GM23338 (cell line): ENCODE results near the gene MAP2K5. TPM values are rescaled to one million over a fixed set of nuclear protein-coding genes. Genes with fewer than 3 reads are reported as not detected.

Source experiments
- ATAC-seq: fragments of 200-7000 bp; cut with Tn5 transposase; 3 replicates; pipeline ENCODE4 v1.9.1; 2020
- DNase-seq: peaks from one replicate; pipeline ENCODE4 v3.0.0-alpha.2; 2015; ENCODE audit warnings: low spot score
- H2AFZ ChIP-seq: fragments of 200-600 bp; sonication (generic); 2 replicates; pipeline ENCODE4 v1.8.0; 2016; ENCODE audit warnings: antibody characterized with exemption, mild to moderate bottlenecking, moderate library complexity
- H3F3A ChIP-seq: fragments of 200-600 bp; sonication (generic); replicated peaks from 2 replicates; pipeline ENCODE4 v1.8.0; 2017; ENCODE audit warnings: antibody characterized with exemption, mixed run types, low read depth
- H3K27ac ChIP-seq: fragments of 200-600 bp; sonication (generic); 2 replicates; pipeline ENCODE4 v1.6.1; 2016; ENCODE audit warnings: low read depth
- H3K27me3 ChIP-seq: fragments of 200-600 bp; sonication (generic); 2 replicates; pipeline ENCODE4 v1.8.0; 2016; ENCODE audit warnings: mild to moderate bottlenecking, mixed run types, moderate library complexity; ENCODE audit not compliant: insufficient read depth
- H3K36me3 ChIP-seq: fragments of 200-600 bp; sonication (generic); 2 replicates; pipeline ENCODE4 v1.8.0; 2016; ENCODE audit warnings: mild to moderate bottlenecking; ENCODE audit not compliant: insufficient read depth
- H3K4me1 ChIP-seq: fragments of 200-600 bp; sonication (generic); 2 replicates; pipeline ENCODE4 v1.8.0; 2016; ENCODE audit warnings: mild to moderate bottlenecking, moderate library complexity; ENCODE audit not compliant: insufficient read depth
- H3K4me2 ChIP-seq: fragments of 200-600 bp; sonication (generic); 2 replicates; pipeline ENCODE4 v1.7.1; 2017; ENCODE audit warnings: mixed run types
- H3K4me3 ChIP-seq: fragments of 200-600 bp; sonication (generic); 2 replicates; pipeline ENCODE4 v1.6.1; 2016; ENCODE audit warnings: mixed run types
- H3K79me2 ChIP-seq: fragments of 200-600 bp; sonication (generic); replicated peaks from 2 replicates; pipeline ENCODE4 v1.8.0; 2017; ENCODE audit warnings: mild to moderate bottlenecking; ENCODE audit not compliant: insufficient read depth
- H3K9me2 ChIP-seq: fragments of 200-600 bp; sonication (generic); 2 replicates; pipeline ENCODE4 v1.8.0; 2017; ENCODE audit not compliant: insufficient read depth
- H4K20me1 ChIP-seq: fragments of 200-600 bp; sonication (generic); replicated peaks from 2 replicates; pipeline ENCODE4 v1.8.0; 2017; ENCODE audit warnings: mild to moderate bottlenecking; ENCODE audit not compliant: insufficient read depth
- H3K27ac Mint-ChIP-seq: 2 replicates; pipeline ENCODE4 v1.8.0; 2020; ENCODE audit warnings: inconsistent platforms, mild to moderate bottlenecking, moderate library complexity, mixed read lengths
- H3K27me3 Mint-ChIP-seq: 3 replicates; pipeline ENCODE4 v1.8.0; 2022; ENCODE audit warnings: low read depth, mild to moderate bottlenecking, moderate library complexity, mixed read lengths, inconsistent platforms; ENCODE audit not compliant: insufficient read depth, poor library complexity
- H3K36me3 Mint-ChIP-seq: 3 replicates; pipeline ENCODE4 v1.8.0; 2021; ENCODE audit warnings: low read depth, mild to moderate bottlenecking, inconsistent platforms, moderate library complexity, mixed read lengths
- H3K4me1 Mint-ChIP-seq: 3 replicates; pipeline ENCODE4 v1.8.0; 2020; ENCODE audit warnings: mild to moderate bottlenecking, inconsistent platforms, mixed read lengths
- H3K4me3 Mint-ChIP-seq: 3 replicates; pipeline ENCODE4 v1.8.0; 2021; ENCODE audit warnings: moderate library complexity, mild to moderate bottlenecking, inconsistent platforms, mixed read lengths
- H3K9me3 Mint-ChIP-seq: 3 replicates; pipeline ENCODE4 v1.8.0; 2020; ENCODE audit warnings: moderate library complexity, mild to moderate bottlenecking, inconsistent platforms, mixed read lengths
- CREB1 ChIP-seq: fragments of 250-450 bp; sonication (Bioruptor Pico); IDR thresholded peaks from 2 replicates; pipeline ENCODE4 v1.5.0; 2020; ENCODE audit warnings: low read depth, mild to moderate bottlenecking, moderate library complexity
- CTCF ChIP-seq, 2 experiments: fragments of 200-600 bp in 1 of 2; sonication (generic) in 1 of 2; conservative IDR thresholded peaks; 2 replicates each; pipeline versions ENCODE4 v1.5.1 to v1.6.1; 2016 to 2017; ENCODE audit warnings: antibody characterized with exemption in 2 of 2, low read depth in 2 of 2, mild to moderate bottlenecking in 2 of 2, moderate library complexity in 1 of 2
- EZH2 ChIP-seq: fragments of 200-600 bp; sonication (generic); IDR thresholded peaks from one replicate; pipeline ENCODE4 v1.8.0; 2017; ENCODE audit warnings: antibody characterized with exemption, mild to moderate bottlenecking, low read depth; ENCODE audit not compliant: unreplicated experiment
- EZH2phosphoT487 ChIP-seq: fragments of 200-600 bp; sonication (generic); IDR thresholded peaks from one replicate; pipeline ENCODE4 v1.8.1; 2018; ENCODE audit warnings: antibody characterized with exemption; ENCODE audit not compliant: unreplicated experiment
- JUNB ChIP-seq: IDR thresholded peaks from one replicate; pipeline ENCODE4 v1.6.1; 2016; ENCODE audit warnings: antibody characterized with exemption; ENCODE audit not compliant: unreplicated experiment
- NANOG ChIP-seq: IDR thresholded peaks from 2 replicates; pipeline ENCODE4 v1.6.1; 2016; ENCODE audit warnings: antibody characterized with exemption, borderline replicate concordance
- POLR2AphosphoS5 ChIP-seq: IDR thresholded peaks from 2 replicates; pipeline ENCODE4 v1.6.1; 2016; ENCODE audit warnings: antibody characterized with exemption, low read depth
- REST ChIP-seq: IDR thresholded peaks from one replicate; pipeline ENCODE4 v1.6.1; 2018; ENCODE audit warnings: antibody characterized with exemption; ENCODE audit not compliant: unreplicated experiment
- STAT1 ChIP-seq: IDR thresholded peaks from one replicate; pipeline ENCODE4 v1.6.1; 2016; ENCODE audit warnings: antibody characterized with exemption; ENCODE audit not compliant: unreplicated experiment
- ZNF114 ChIP-seq: fragments of 250-450 bp; sonication (Bioruptor Pico); IDR thresholded peaks from 2 replicates; pipeline ENCODE4 v1.5.0; 2020; ENCODE audit warnings: mild to moderate bottlenecking, moderate library complexity
- ZNF331 ChIP-seq: fragments of 250-450 bp; sonication (Bioruptor Pico); IDR thresholded peaks from 2 replicates; pipeline ENCODE4 v1.5.0; 2020; ENCODE audit warnings: low read depth, mild to moderate bottlenecking, moderate library complexity
- ZNF462 ChIP-seq: fragments of 250-450 bp; sonication (Bioruptor Pico); IDR thresholded peaks from 2 replicates; pipeline ENCODE4 v1.5.0; 2020; ENCODE audit warnings: mild to moderate bottlenecking, moderate library complexity
- polyA plus RNA-seq: library from polyadenylated mRNA; unstranded; fragments of >200 nt; fragmentation: Nextera tagmentation; extraction: Ambion mirVana; gene quantifications from 2 replicates; pipeline ENCODE4 v1.2.1, GENCODE V29; 2016
- total RNA-seq: library from RNA; depleted of rRNA; stranded (reverse); fragments of >200 nt; shearing (Covaris generic); gene quantifications from 2 replicates; pipeline ENCODE4 v1.2.3, GENCODE V29; 2014
- TF ChIP-seq, protein P1 (sequence below): IDR thresholded peaks from 2 replicates; pipeline ENCODE4 v1.6.1; 2016; ENCODE audit warnings: antibody characterized with exemption

The MAP2K5 gene
- total and polyA plus RNA-seq, 2 experiments from 2014 or later = 6.5 to 13.6 TPM

DNA sequence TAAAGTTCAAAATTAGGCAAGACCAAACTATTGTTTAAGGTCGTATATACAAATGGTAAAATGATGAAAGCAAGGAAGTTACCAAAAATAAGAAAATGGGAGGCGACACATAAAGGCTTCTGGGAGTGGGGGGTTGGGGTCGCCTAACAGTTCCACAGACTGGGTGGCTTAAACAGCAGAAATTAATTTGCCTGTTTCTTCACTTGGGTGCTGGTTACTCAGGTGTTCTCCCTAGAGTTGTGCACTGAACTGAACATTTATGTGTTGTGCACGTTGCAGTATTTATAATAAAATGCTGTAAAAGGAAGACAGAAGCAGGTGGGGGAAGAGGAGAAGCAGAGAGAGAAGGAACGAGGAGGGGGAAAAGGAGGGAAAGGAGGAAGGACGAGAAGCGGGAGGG, 307.8 kb downstream of the MAP2K5 start:
- no peak overlapping the region for H3K4me2 ChIP-seq
- H3K79me2 ChIP-seq = no peaks in the 10 kb centered on the region
- peak overlapping the region; percentile 76 for H2AFZ ChIP-seq
- H3K27me3 Mint-ChIP-seq = peaks cover 8% of the 10 kb centered on the region
- no peaks in the 10 kb centered on the region for H4K20me1 ChIP-seq
- H3K27me3 ChIP-seq = no peaks in the 10 kb centered on the region
- peaks cover 37% of the 10 kb centered on the region for H3K4me1 Mint-ChIP-seq
- H3K36me3 Mint-ChIP-seq = no peaks in the 10 kb centered on the region
- H3K27ac ChIP-seq = no peak overlapping the region
- no peaks in the 10 kb centered on the region for H3F3A ChIP-seq
- H3K9me2 ChIP-seq = peaks cover 5% of the 10 kb centered on the region; the same call in 1 of the 2 replicates
- DNase-seq = no peak
- no peaks in the 10 kb centered on the region; the same call in 2 of the 3 replicates for H3K9me3 Mint-ChIP-seq
- TF ChIP-seq ZNF114 (no peak), REST (no peak), NANOG (no peak), ZNF331 (CRISPR knock-in tag) (no peak), JUNB (no peak), ZNF462 (no peak), CREB1 (CRISPR knock-in tag) (no peak), EZH2phosphoT487 (no peak), STAT1 (no peak), CTCF (conservative IDR thresholded peaks at IDR 0.05; ENCODE audit: low read depth in 2 of 2) (no peak), EZH2 (no peak), POLR2AphosphoS5 (no peak)
- TF ChIP-seq, protein P1, sequence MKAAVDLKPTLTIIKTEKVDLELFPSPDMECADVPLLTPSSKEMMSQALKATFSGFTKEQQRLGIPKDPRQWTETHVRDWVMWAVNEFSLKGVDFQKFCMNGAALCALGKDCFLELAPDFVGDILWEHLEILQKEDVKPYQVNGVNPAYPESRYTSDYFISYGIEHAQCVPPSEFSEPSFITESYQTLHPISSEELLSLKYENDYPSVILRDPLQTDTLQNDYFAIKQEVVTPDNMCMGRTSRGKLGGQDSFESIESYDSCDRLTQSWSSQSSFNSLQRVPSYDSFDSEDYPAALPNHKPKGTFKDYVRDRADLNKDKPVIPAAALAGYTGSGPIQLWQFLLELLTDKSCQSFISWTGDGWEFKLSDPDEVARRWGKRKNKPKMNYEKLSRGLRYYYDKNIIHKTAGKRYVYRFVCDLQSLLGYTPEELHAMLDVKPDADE = no peak
- H3K27ac Mint-ChIP-seq = no peak overlapping the region
- no peak overlapping the region for H3K4me3 ChIP-seq
- H3K4me3 Mint-ChIP-seq = no peak overlapping the region
- ATAC-seq = no peak
- peaks cover 3% of the 10 kb centered on the region; the same call in 1 of the 2 replicates for H3K36me3 ChIP-seq
- peaks cover 24% of the 10 kb centered on the region for H3K4me1 ChIP-seq
